Keratinocyte (primary cell): Measurements from ENCODE around the gene KCNH6. TPM values are rescaled to one million over a fixed set of nuclear protein-coding genes. Genes with fewer than 3 reads are reported as not detected.

ENCODE experiments used
- DNase-seq: peaks from one replicate; pipeline ENCODE4 v3.0.0-alpha.2; 2011; ENCODE audit warnings: low read depth, missing footprints, low spot score
- FAIRE-seq: peaks from 2 replicates; lab custom pipeline; 2011; peaks lifted over from hg19 to GRCh38; lab: Jason Lieb, UNC
- H2AFZ ChIP-seq: 2 replicates; pipeline ENCODE4 v1.6.0; 2012; ENCODE audit warnings: low read length, control low read depth, inconsistent platforms; ENCODE audit not compliant: control insufficient read depth
- H3K27ac ChIP-seq: 2 replicates; pipeline ENCODE4 v1.5.1; 2011; ENCODE audit warnings: low read length; ENCODE audit not compliant: control insufficient read depth, insufficient read depth
- H3K27me3 ChIP-seq: 3 replicates; pipeline ENCODE4 v1.6.0; 2011; ENCODE audit warnings: low read length; ENCODE audit not compliant: control insufficient read depth, insufficient read depth; ENCODE audit errors: extremely low read depth
- H3K36me3 ChIP-seq, 2 experiments: 2 replicates in 1 of 2; 3 replicates in 1 of 2; pipeline ENCODE4 v1.5.1; 2011; ENCODE audit warnings: low read length in 2 of 2, mild to moderate bottlenecking in 1 of 2; ENCODE audit not compliant: control insufficient read depth in 2 of 2, insufficient read depth in 2 of 2; ENCODE audit errors: extremely low read depth in 1 of 2
- H3K4me1 ChIP-seq: 3 replicates; pipeline ENCODE4 v1.5.1; 2011; ENCODE audit warnings: low read length; ENCODE audit not compliant: control insufficient read depth, insufficient read depth; ENCODE audit errors: extremely low read depth
- H3K4me2 ChIP-seq: 3 replicates; pipeline ENCODE4 v1.6.0; 2011; ENCODE audit warnings: low read depth, low read length; ENCODE audit not compliant: control insufficient read depth, insufficient read depth; ENCODE audit errors: extremely low read depth
- H3K4me3 ChIP-seq, 3 experiments: fragments of 200-600 bp in 1 of 3; sonication (generic) in 1 of 3; 2 replicates in 2 of 3; 3 replicates in 1 of 3; pipeline ENCODE4 v1.5.1; 2011 to 2016; ENCODE audit warnings: low read length in 3 of 3, mild to moderate bottlenecking in 3 of 3, control low read depth in 2 of 3, inconsistent platforms in 1 of 3, low read depth in 1 of 3, mixed read lengths in 1 of 3, mixed run types in 1 of 3, moderate library complexity in 1 of 3; ENCODE audit not compliant: control insufficient read depth in 2 of 3, insufficient read depth in 2 of 3; ENCODE audit errors: extremely low read depth in 1 of 3
- H3K79me2 ChIP-seq: 2 replicates; pipeline ENCODE4 v1.6.0; 2012; ENCODE audit warnings: low read length; ENCODE audit not compliant: control insufficient read depth, insufficient read depth
- H3K9ac ChIP-seq: 3 replicates; pipeline ENCODE4 v1.6.0; 2011; ENCODE audit warnings: low read length; ENCODE audit not compliant: control insufficient read depth, insufficient read depth; ENCODE audit errors: extremely low read depth
- H3K9me1 ChIP-seq: 3 replicates; pipeline ENCODE4 v1.6.0; 2011; ENCODE audit warnings: low read length; ENCODE audit not compliant: control insufficient read depth, insufficient read depth; ENCODE audit errors: extremely low read depth
- H3K9me3 ChIP-seq: 2 replicates; pipeline ENCODE4 v1.5.1; 2012; ENCODE audit warnings: low read depth, low read length; ENCODE audit not compliant: control insufficient read depth
- H4K20me1 ChIP-seq: 3 replicates; pipeline ENCODE4 v1.6.0; 2011; ENCODE audit warnings: low read length; ENCODE audit not compliant: control insufficient read depth, insufficient read depth; ENCODE audit errors: extremely low read depth
- EZH2 ChIP-seq: IDR thresholded peaks from one replicate; pipeline ENCODE4 v1.6.1; 2012; ENCODE audit warnings: inconsistent platforms, mild to moderate bottlenecking, low read length, moderate library complexity
- dilution Hi-C: fragments of 300-500 bp; cut with MboI; formaldehyde crosslinking; loops from one replicate; pipeline ENCODE4 v1.7.0; 2020; ENCODE audit warnings: low sequenced_read_pairs; ENCODE audit not compliant: extremely low pct_ligation_motif_present
- polyA plus RNA-seq, 5 experiments: library from polyadenylated mRNA; depleted of rRNA in 3 of 5; stranded (reverse) in 3 of 5; stranded (forward) in 1 of 5; unstranded in 1 of 5; fragments of >200 nt; gene quantifications; 1 replicate in 1 of 5; 2 replicates in 3 of 5; 3 replicates in 1 of 5; pipeline versions ENCODE4 v1.2.1 to v1.2.3, GENCODE V29; 2011 to 2012; ENCODE audit warnings: missing spikeins in 2 of 5, low read depth in 1 of 5, low replicate concordance in 1 of 5
- TF ChIP-seq, protein P1 (sequence below), 3 experiments: IDR thresholded peaks in 1 of 3; conservative IDR thresholded peaks in 1 of 3; optimal IDR thresholded peaks in 1 of 3; 2 replicates in 2 of 3; 3 replicates in 1 of 3; pipeline versions ENCODE3 to v1.5.1; 2011; ENCODE audit warnings: low read length in 3 of 3, mild to moderate bottlenecking in 3 of 3, moderate library complexity in 2 of 3, control low read depth in 1 of 3, inconsistent platforms in 1 of 3; ENCODE audit not compliant: insufficient read depth in 2 of 3; ENCODE audit errors: extremely low read depth in 1 of 3

Gene KCNH6
- polyA plus RNA-seq, 1 donor (not counting 4 experiments of a cell fraction or from before 2014, with no cell fraction given): not detected

- Histone ChIP-seq H3K4me2 (no peak overlapping the region), H3K27me3 (no peaks in the 10 kb centered on the region), H3K4me3 (no peak overlapping the region), H3K9me1 (no peaks in the 10 kb centered on the region), H3K9me3 (no peaks in the 10 kb centered on the region), H3K9ac (no peak overlapping the region), H2AFZ (no peak overlapping the region), H3K79me2 (peaks cover 90% of the 10 kb centered on the region), H3K4me1 (peaks cover 5% of the 10 kb centered on the region), H3K27ac (no peak overlapping the region), H4K20me1 (peaks cover 11% of the 10 kb centered on the region), H3K36me3 (peaks cover 0 to 3% of the 10 kb centered on the region in 2 experiments)
- no peak for TF ChIP-seq EZH2
- TF ChIP-seq, protein P1, sequence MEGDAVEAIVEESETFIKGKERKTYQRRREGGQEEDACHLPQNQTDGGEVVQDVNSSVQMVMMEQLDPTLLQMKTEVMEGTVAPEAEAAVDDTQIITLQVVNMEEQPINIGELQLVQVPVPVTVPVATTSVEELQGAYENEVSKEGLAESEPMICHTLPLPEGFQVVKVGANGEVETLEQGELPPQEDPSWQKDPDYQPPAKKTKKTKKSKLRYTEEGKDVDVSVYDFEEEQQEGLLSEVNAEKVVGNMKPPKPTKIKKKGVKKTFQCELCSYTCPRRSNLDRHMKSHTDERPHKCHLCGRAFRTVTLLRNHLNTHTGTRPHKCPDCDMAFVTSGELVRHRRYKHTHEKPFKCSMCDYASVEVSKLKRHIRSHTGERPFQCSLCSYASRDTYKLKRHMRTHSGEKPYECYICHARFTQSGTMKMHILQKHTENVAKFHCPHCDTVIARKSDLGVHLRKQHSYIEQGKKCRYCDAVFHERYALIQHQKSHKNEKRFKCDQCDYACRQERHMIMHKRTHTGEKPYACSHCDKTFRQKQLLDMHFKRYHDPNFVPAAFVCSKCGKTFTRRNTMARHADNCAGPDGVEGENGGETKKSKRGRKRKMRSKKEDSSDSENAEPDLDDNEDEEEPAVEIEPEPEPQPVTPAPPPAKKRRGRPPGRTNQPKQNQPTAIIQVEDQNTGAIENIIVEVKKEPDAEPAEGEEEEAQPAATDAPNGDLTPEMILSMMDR (optimal IDR thresholded peaks at IDR 0.05 in 1 of 3, IDR thresholded peaks at IDR 0.05 in 1 of 3, conservative IDR thresholded peaks at IDR 0.05 in 1 of 3; ENCODE audit: extremely low read depth in 1 of 3, insufficient read depth in 2 of 3, low read length in 3 of 3): no peak
- DNase-seq: no peak
- no peak for FAIRE-seq
- dilution Hi-C loops: no loop called here
These were observed 34.3 kb downstream of the KCNH6 start for GRCh38 chr17:63557416-63557815.

- DNase-seq (no peak), FAIRE-seq (no peak)
- dilution Hi-C loops: no loop called here
- no peaks in the 10 kb centered on the region for H3K4me1 ChIP-seq
- H3K4me2 ChIP-seq: no peak overlapping the region
- H3K9ac ChIP-seq: no peak overlapping the region
- peaks cover 88% of the 10 kb centered on the region for H3K79me2 ChIP-seq
- H3K27me3 ChIP-seq: no peaks in the 10 kb centered on the region
- H3K4me3 ChIP-seq: no peak overlapping the region
- peaks cover 0 to 3% of the 10 kb centered on the region in 2 experiments for H3K36me3 ChIP-seq
- H3K9me1 ChIP-seq: no peaks in the 10 kb centered on the region
- H4K20me1 ChIP-seq: peaks cover 11% of the 10 kb centered on the region
- no peak overlapping the region for H2AFZ ChIP-seq
- TF ChIP-seq, protein P1 (optimal IDR thresholded peaks at IDR 0.05 in 1 of 3, IDR thresholded peaks at IDR 0.05 in 1 of 3, conservative IDR thresholded peaks at IDR 0.05 in 1 of 3; ENCODE audit: extremely low read depth in 1 of 3, insufficient read depth in 2 of 3, low read length in 3 of 3): no peak
- TF ChIP-seq EZH2: no peak
- H3K27ac ChIP-seq: no peak overlapping the region
- H3K9me3 ChIP-seq: no peaks in the 10 kb centered on the region
These were observed 35.3 kb downstream of the KCNH6 start for GRCh38 chr17:63558441-63558840.
